Nephron progenitor cell (in vitro differentiated cells): ENCODE results near the gene FARP1.

Experiments used
- DNase-seq: peaks from one replicate; pipeline ENCODE4 v3.0.0; 2021
- H3K27ac Mint-ChIP-seq: 2 replicates; pipeline ENCODE4 v1.8.0; 2021; ENCODE audit warnings: mild to moderate bottlenecking, moderate library complexity, mixed read lengths
- H3K27me3 Mint-ChIP-seq: 2 replicates; pipeline ENCODE4 v1.8.0; 2021; ENCODE audit warnings: mild to moderate bottlenecking, low read depth, mixed read lengths; ENCODE audit not compliant: poor library complexity
- H3K36me3 Mint-ChIP-seq: 2 replicates; pipeline ENCODE4 v1.8.0; 2021; ENCODE audit warnings: low read depth, mixed read lengths
- H3K4me1 Mint-ChIP-seq: 2 replicates; pipeline ENCODE4 v1.8.0; 2021; ENCODE audit warnings: mixed read lengths
- H3K4me3 Mint-ChIP-seq: 2 replicates; pipeline ENCODE4 v1.8.0; 2021; ENCODE audit warnings: mild to moderate bottlenecking, moderate library complexity, mixed read lengths
- H3K9me3 Mint-ChIP-seq: 2 replicates; pipeline ENCODE4 v1.8.0; 2021; ENCODE audit warnings: mild to moderate bottlenecking, moderate library complexity, mixed read lengths
- CTCF ChIP-seq: fragments of 200-600 bp; sonication (generic); IDR thresholded peaks from 2 replicates; pipeline ENCODE4 v1.5.0; 2021; ENCODE audit warnings: antibody characterized with exemption

The FARP1 gene

GRCh38 chr13:98344392-98344791, 201.5 kb downstream of the FARP1 start:
- no peak for TF ChIP-seq CTCF
- peaks cover 61% of the 10 kb centered on the region for H3K36me3 Mint-ChIP-seq
- H3K4me3 Mint-ChIP-seq: no peak overlapping the region
- no peak for DNase-seq
- peaks cover 39% of the 10 kb centered on the region for H3K4me1 Mint-ChIP-seq
- peaks cover 4% of the 10 kb centered on the region for H3K27me3 Mint-ChIP-seq
- H3K27ac Mint-ChIP-seq: peak overlapping the region; percentile 85
- H3K9me3 Mint-ChIP-seq: no peaks in the 10 kb centered on the region

- TF ChIP-seq CTCF: no peak
- Mint-ChIP-seq H3K4me1 (peaks cover 47% of the 10 kb centered on the region), H3K27me3 (peaks cover 4% of the 10 kb centered on the region), H3K4me3 (no peak overlapping the region), H3K9me3 (no peaks in the 10 kb centered on the region), H3K27ac (peak overlapping the region; percentile 85), H3K36me3 (peaks cover 64% of the 10 kb centered on the region)
- no peak for DNase-seq
Measured at GRCh38 chr13:98345107-98345935, 202.4 kb downstream of the FARP1 start.

- DNase-seq: no peak
- Mint-ChIP-seq H3K4me3 (no peak overlapping the region), H3K4me1 (peaks cover 54% of the 10 kb centered on the region), H3K9me3 (no peaks in the 10 kb centered on the region), H3K36me3 (peaks cover 60% of the 10 kb centered on the region), H3K27me3 (peaks cover 4% of the 10 kb centered on the region), H3K27ac (peak overlapping the region; percentile 71)
- TF ChIP-seq CTCF: no peak
Measured at GRCh38 chr13:98346904-98347636, 204.2 kb downstream of the FARP1 start.

GRCh38 chr13:98347756-98348155, 204.9 kb downstream of the FARP1 start:
- TF ChIP-seq CTCF: no peak
- H3K4me1 Mint-ChIP-seq: peaks cover 60% of the 10 kb centered on the region
- DNase-seq: no peak
- peaks cover 4% of the 10 kb centered on the region for H3K27me3 Mint-ChIP-seq
- peaks cover 60% of the 10 kb centered on the region for H3K36me3 Mint-ChIP-seq
- no peaks in the 10 kb centered on the region for H3K9me3 Mint-ChIP-seq
- H3K27ac Mint-ChIP-seq: peak overlapping the region; percentile 10
- no peak overlapping the region for H3K4me3 Mint-ChIP-seq

- H3K4me3 Mint-ChIP-seq: no peak overlapping the region
- H3K4me1 Mint-ChIP-seq: peaks cover 56% of the 10 kb centered on the region
- no peak for TF ChIP-seq CTCF
- DNase-seq: no peak
- peak overlapping the region; percentile 90 for H3K27ac Mint-ChIP-seq
- peaks cover 4% of the 10 kb centered on the region for H3K27me3 Mint-ChIP-seq
- no peaks in the 10 kb centered on the region for H3K9me3 Mint-ChIP-seq
- peaks cover 59% of the 10 kb centered on the region for H3K36me3 Mint-ChIP-seq
Measured at GRCh38 chr13:98348466-98349200, 205.7 kb downstream of the FARP1 start.
